MM.1S (cell line): Measurements from ENCODE around the gene CFH.

Source experiments
- DNase-seq: peaks from one replicate; pipeline ENCODE4 v3.0.0-alpha.2; 2015
- H2AFZ ChIP-seq: fragments of 300-600 bp; sonication (generic); 2 replicates; pipeline ENCODE4 v1.6.0; 2016; ENCODE audit warnings: antibody characterized with exemption, low read length
- H3F3A ChIP-seq: fragments of 300-600 bp; sonication (generic); 2 replicates; pipeline ENCODE4 v1.6.1; 2016; ENCODE audit warnings: mild to moderate bottlenecking, antibody characterized with exemption, low read length, moderate library complexity, mixed read lengths; ENCODE audit not compliant: insufficient read depth
- H3K27ac ChIP-seq: fragments of 300-600 bp; sonication (generic); 2 replicates; pipeline ENCODE4 v1.5.1; 2016; ENCODE audit warnings: mild to moderate bottlenecking, low read length
- H3K27me3 ChIP-seq: fragments of 300-600 bp; sonication (generic); replicated peaks from 2 replicates; pipeline ENCODE4 v1.6.0; 2016; ENCODE audit warnings: low read length; ENCODE audit not compliant: insufficient read depth
- H3K36me3 ChIP-seq: fragments of 300-600 bp; sonication (generic); replicated peaks from 2 replicates; pipeline ENCODE4 v1.6.1; 2016; ENCODE audit warnings: mild to moderate bottlenecking, low read length, mixed read lengths; ENCODE audit not compliant: insufficient read depth
- H3K4me1 ChIP-seq: fragments of 300-600 bp; sonication (generic); 2 replicates; pipeline ENCODE4 v1.6.1; 2016; ENCODE audit warnings: low read length, mixed read lengths
- H3K4me2 ChIP-seq: fragments of 300-600 bp; sonication (generic); 2 replicates; pipeline ENCODE4 v1.6.0; 2016; ENCODE audit warnings: low read depth, low read length
- H3K4me3 ChIP-seq: fragments of 300-600 bp; sonication (generic); 2 replicates; pipeline ENCODE4 v1.5.1; 2016; ENCODE audit warnings: low read length, mixed read lengths
- H3K79me2 ChIP-seq: fragments of 300-600 bp; sonication (generic); 2 replicates; pipeline ENCODE4 v1.6.1; 2016; ENCODE audit warnings: mixed run types, low read length, mixed read lengths
- H3K9ac ChIP-seq: fragments of 300-600 bp; sonication (generic); 2 replicates; pipeline ENCODE4 v1.6.1; 2016; ENCODE audit warnings: low read length, mixed read lengths
- H3K9me2 ChIP-seq: fragments of 300-600 bp; sonication (generic); replicated peaks from 2 replicates; pipeline ENCODE4 v1.6.1; 2016; ENCODE audit warnings: mild to moderate bottlenecking, low read length, mixed read lengths; ENCODE audit not compliant: insufficient read depth
- H3K9me3 ChIP-seq: fragments of 300-600 bp; sonication (generic); replicated peaks from 2 replicates; pipeline ENCODE4 v1.6.1; 2016; ENCODE audit warnings: mild to moderate bottlenecking, low read length, mixed read lengths; ENCODE audit not compliant: insufficient read depth
- H4K20me1 ChIP-seq: fragments of 300-600 bp; sonication (generic); 2 replicates; pipeline ENCODE4 v1.6.1; 2016; ENCODE audit warnings: mild to moderate bottlenecking, low read length, moderate library complexity, mixed read lengths; ENCODE audit not compliant: insufficient read depth
- CTCF ChIP-seq: fragments of 300-600 bp; sonication (generic); IDR thresholded peaks from 2 replicates; pipeline ENCODE4 v1.5.1; 2016; ENCODE audit warnings: antibody characterized with exemption, low read length, mixed read lengths
- EZH2 ChIP-seq: fragments of 300-600 bp; sonication (generic); optimal IDR thresholded peaks from 2 replicates; pipeline ENCODE3; 2017; ENCODE audit warnings: low read depth, mild to moderate bottlenecking, antibody characterized with exemption, low read length, mixed read lengths
- EZH2phosphoT487 ChIP-seq: fragments of 300-600 bp; sonication (generic); IDR thresholded peaks from 2 replicates; pipeline ENCODE4 v1.6.1; 2018; ENCODE audit warnings: antibody characterized with exemption, low read length

The CFH gene

GRCh38 chr1:196717868-196718267, 66.0 kb downstream of the CFH start:
- no peak for DNase-seq
- Histone ChIP-seq H3K79me2 (no peaks in the 10 kb centered on the region), H3K27ac (no peak overlapping the region), H4K20me1 (no peaks in the 10 kb centered on the region), H3K4me1 (no peaks in the 10 kb centered on the region), H3K9me3 (no peaks in the 10 kb centered on the region), H3K9ac (no peak overlapping the region), H3K9me2 (no peaks in the 10 kb centered on the region), H2AFZ (no peak overlapping the region), H3F3A (no peaks in the 10 kb centered on the region), H3K27me3 (no peaks in the 10 kb centered on the region), H3K36me3 (no peaks in the 10 kb centered on the region), H3K4me2 (no peak overlapping the region), H3K4me3 (no peak overlapping the region)
- no peak for TF ChIP-seq CTCF
- no peak for TF ChIP-seq EZH2
- TF ChIP-seq EZH2phosphoT487 = no peak

GRCh38 chr1:196723325-196724185, 71.7 kb downstream of the CFH start:
- TF ChIP-seq EZH2phosphoT487 = no peak
- peak; percentile 99 for TF ChIP-seq CTCF
- Histone ChIP-seq H3K79me2 (no peaks in the 10 kb centered on the region), H3K4me1 (no peaks in the 10 kb centered on the region), H3K9me3 (no peaks in the 10 kb centered on the region), H4K20me1 (no peaks in the 10 kb centered on the region), H3F3A (no peaks in the 10 kb centered on the region), H3K4me2 (no peak overlapping the region), H2AFZ (no peak overlapping the region), H3K9me2 (no peaks in the 10 kb centered on the region), H3K9ac (no peak overlapping the region), H3K27me3 (no peaks in the 10 kb centered on the region), H3K4me3 (no peak overlapping the region), H3K36me3 (no peaks in the 10 kb centered on the region), H3K27ac (no peak overlapping the region)
- peak; percentile 84 for DNase-seq

GRCh38 chr1:196732526-196732925, 80.7 kb downstream of the CFH start:
- Histone ChIP-seq H3K9me2 (no peaks in the 10 kb centered on the region), H3K27ac (no peak overlapping the region), H3K27me3 (no peaks in the 10 kb centered on the region), H3K9me3 (no peaks in the 10 kb centered on the region), H3K9ac (no peak overlapping the region), H2AFZ (no peak overlapping the region), H3K4me1 (no peaks in the 10 kb centered on the region), H4K20me1 (no peaks in the 10 kb centered on the region), H3F3A (no peaks in the 10 kb centered on the region), H3K4me2 (no peak overlapping the region), H3K4me3 (no peak overlapping the region), H3K36me3 (no peaks in the 10 kb centered on the region), H3K79me2 (no peaks in the 10 kb centered on the region)
- no peak for DNase-seq
- no peak for TF ChIP-seq EZH2
- no peak for TF ChIP-seq EZH2phosphoT487
- peak; percentile 12; the same call in 1 of the 2 replicates for TF ChIP-seq CTCF
